Gastrocnemius medialis (tissue), 4 donors: ENCODE measurements around the gene ATF6. TPM values are rescaled to one million over a fixed set of nuclear protein-coding genes. Genes with fewer than 3 reads are reported as not detected.

Experiments used
- ATAC-seq, 2 donors: fragments of 150-250 bp; one replicate each; pipeline ENCODE4 v1.9.1; 2016
- DNase-seq, 2 donors: peaks; one replicate each; pipeline ENCODE4 v3.0.0-alpha.2; 2019
- H3K27ac ChIP-seq, 4 donors: fragments of 200-600 bp; sonication (generic); 1 replicate in 1 of 4; 2 replicates in 3 of 4; pipeline ENCODE4 v1.5.1; 2016 to 2018; ENCODE audit warnings: mild to moderate bottlenecking in 2 of 4, moderate library complexity in 1 of 4
- H3K27me3 ChIP-seq, 3 donors: fragments of 200-600 bp; sonication (generic) in 2 of 3; 1 replicate in 1 of 3; 2 replicates in 2 of 3; pipeline versions ENCODE4 v1.5.1 to v1.6.0; 2016 to 2019; ENCODE audit warnings: mild to moderate bottlenecking in 1 of 3, moderate library complexity in 1 of 3
- H3K36me3 ChIP-seq, 2 donors: fragments of 200-600 bp; sonication (generic) in 1 of 2; one replicate each; pipeline ENCODE4 v1.5.1; 2017 to 2018
- H3K4me1 ChIP-seq, 2 donors: fragments of 200-600 bp; sonication (generic) in 1 of 2; one replicate each; pipeline ENCODE4 v1.5.1; 2016 to 2017; ENCODE audit warnings: mild to moderate bottlenecking in 2 of 2
- H3K4me3 ChIP-seq, 4 donors: fragments of 200-600 bp; sonication (generic) in 3 of 4; 1 replicate in 1 of 4; 2 replicates in 3 of 4; pipeline ENCODE4 v1.5.1; 2016 to 2019; ENCODE audit warnings: mild to moderate bottlenecking in 2 of 4
- H3K9me3 ChIP-seq, 3 donors: fragments of 200-600 bp; sonication (generic) in 2 of 3; 1 replicate in 1 of 3; 2 replicates in 2 of 3; pipeline ENCODE4 v1.5.1; 2016 to 2019
- POLR2A ChIP-seq, 2 donors: fragments of 450-650 bp; IDR thresholded peaks; one replicate each; pipeline ENCODE4 v1.6.1; 2017; ENCODE audit warnings: antibody characterized with exemption in 2 of 2, mild to moderate bottlenecking in 2 of 2, moderate library complexity in 2 of 2
- in situ Hi-C, 4 donors: fragments of 200-750 bp; cut with MboI; loops; one replicate each; pipeline versions ENCODE4 v1.15.0 to v1.8.0; 2017; ENCODE audit warnings: low sequenced_read_pairs in 4 of 4
- intact Hi-C: fragments of 100-400 bp; cut with DNase I; formaldehyde crosslinking; loops from one replicate; pipeline ENCODE4 v1.15.1; 2023; ENCODE audit warnings: low total_unique reads
- total RNA-seq, 4 donors: library from RNA; depleted of rRNA; stranded (reverse); fragments of >200 nt; gene quantifications; one replicate each; pipeline versions ENCODE4 v1.1.0 to v1.2.3, GENCODE V29; 2016
- TF ChIP-seq, protein P1 (sequence below), 5 experiments: fragments of 450-650 bp in 3 of 5; fragments of 200-600 bp in 2 of 5; sonication (generic) in 2 of 5; IDR thresholded peaks in 4 of 5; conservative IDR thresholded peaks in 1 of 5; 1 replicate in 4 of 5; 2 replicates in 1 of 5; pipeline ENCODE4 v1.5.1; 2016 to 2019; ENCODE audit warnings: antibody characterized with exemption in 5 of 5, mild to moderate bottlenecking in 3 of 5, moderate library complexity in 3 of 5

Gene ATF6
- total RNA-seq, 4 donors from 2014 or later: 15.3 to 20.1 (median 18.3) TPM

- no peaks in the 10 kb centered on the region for H3K4me1 ChIP-seq
- DNase-seq (no peak), ATAC-seq (no peak)
- intact Hi-C loops (no loop called here), in situ Hi-C loops (no loop called here)
- H3K36me3 ChIP-seq: no peaks in the 10 kb centered on the region
- no peaks in the 10 kb centered on the region for H3K27me3 ChIP-seq
- TF ChIP-seq POLR2A (IDR thresholded peaks at IDR 0.05): no peak
- H3K9me3 ChIP-seq: no peaks in the 10 kb centered on the region
- H3K4me3 ChIP-seq: no peak overlapping the region
- H3K27ac ChIP-seq: no peak overlapping the region
These were observed 222.3 kb downstream of the ATF6 start for GRCh38 chr1:161988413-161988812.

GRCh38 chr1:161989108-161989507, 223.0 kb downstream of the ATF6 start:
- Histone ChIP-seq H3K4me1 (no peaks in the 10 kb centered on the region), H3K4me3 (no peak overlapping the region), H3K36me3 (no peaks in the 10 kb centered on the region), H3K27ac (no peak overlapping the region), H3K9me3 (no peaks in the 10 kb centered on the region), H3K27me3 (no peaks in the 10 kb centered on the region)
- ATAC-seq: no peak
- intact Hi-C loops (no loop called here), in situ Hi-C loops (no loop called here)
- no peak for TF ChIP-seq POLR2A (IDR thresholded peaks at IDR 0.05)
- TF ChIP-seq, protein P1, sequence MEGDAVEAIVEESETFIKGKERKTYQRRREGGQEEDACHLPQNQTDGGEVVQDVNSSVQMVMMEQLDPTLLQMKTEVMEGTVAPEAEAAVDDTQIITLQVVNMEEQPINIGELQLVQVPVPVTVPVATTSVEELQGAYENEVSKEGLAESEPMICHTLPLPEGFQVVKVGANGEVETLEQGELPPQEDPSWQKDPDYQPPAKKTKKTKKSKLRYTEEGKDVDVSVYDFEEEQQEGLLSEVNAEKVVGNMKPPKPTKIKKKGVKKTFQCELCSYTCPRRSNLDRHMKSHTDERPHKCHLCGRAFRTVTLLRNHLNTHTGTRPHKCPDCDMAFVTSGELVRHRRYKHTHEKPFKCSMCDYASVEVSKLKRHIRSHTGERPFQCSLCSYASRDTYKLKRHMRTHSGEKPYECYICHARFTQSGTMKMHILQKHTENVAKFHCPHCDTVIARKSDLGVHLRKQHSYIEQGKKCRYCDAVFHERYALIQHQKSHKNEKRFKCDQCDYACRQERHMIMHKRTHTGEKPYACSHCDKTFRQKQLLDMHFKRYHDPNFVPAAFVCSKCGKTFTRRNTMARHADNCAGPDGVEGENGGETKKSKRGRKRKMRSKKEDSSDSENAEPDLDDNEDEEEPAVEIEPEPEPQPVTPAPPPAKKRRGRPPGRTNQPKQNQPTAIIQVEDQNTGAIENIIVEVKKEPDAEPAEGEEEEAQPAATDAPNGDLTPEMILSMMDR (IDR thresholded peaks at IDR 0.05 in 4 of 5, conservative IDR thresholded peaks at IDR 0.05 in 1 of 5): no peak
- no peak for DNase-seq

- ATAC-seq (no peak), DNase-seq (no peak)
- Histone ChIP-seq H3K27me3 (no peaks in the 10 kb centered on the region), H3K9me3 (no peaks in the 10 kb centered on the region), H3K4me1 (no peaks in the 10 kb centered on the region), H3K36me3 (no peaks in the 10 kb centered on the region), H3K4me3 (no peak overlapping the region), H3K27ac (no peak overlapping the region)
- TF ChIP-seq, protein P1 (IDR thresholded peaks at IDR 0.05 in 4 of 5, conservative IDR thresholded peaks at IDR 0.05 in 1 of 5): no peak
- intact Hi-C loops: no loop called here
- in situ Hi-C loops: no loop called here
These were observed 223.7 kb downstream of the ATF6 start for GRCh38 chr1:161989786-161990185.

GRCh38 chr1:161993576-161993975, 227.5 kb downstream of the ATF6 start:
- H3K9me3 ChIP-seq: no peaks in the 10 kb centered on the region
- H3K27me3 ChIP-seq: no peaks in the 10 kb centered on the region
- H3K27ac ChIP-seq: no peak overlapping the region
- TF ChIP-seq POLR2A (IDR thresholded peaks at IDR 0.05): no peak
- TF ChIP-seq, protein P1 (IDR thresholded peaks at IDR 0.05 in 4 of 5, conservative IDR thresholded peaks at IDR 0.05 in 1 of 5): no peak
- no peak for DNase-seq
- no peaks in the 10 kb centered on the region for H3K4me1 ChIP-seq
- intact Hi-C loops (no loop called here), in situ Hi-C loops (no loop called here)
- H3K36me3 ChIP-seq: no peaks in the 10 kb centered on the region
- no peak overlapping the region for H3K4me3 ChIP-seq
- ATAC-seq: no peak

GRCh38 chr1:161994175-161994668, 228.1 kb downstream of the ATF6 start:
- in situ Hi-C loops (no loop called here), intact Hi-C loops (no loop called here)
- ATAC-seq (no peak), DNase-seq (no peak)
- no peak for TF ChIP-seq POLR2A (IDR thresholded peaks at IDR 0.05)
- TF ChIP-seq, protein P1 (IDR thresholded peaks at IDR 0.05 in 4 of 5, conservative IDR thresholded peaks at IDR 0.05 in 1 of 5): no peak
- Histone ChIP-seq H3K4me1 (no peaks in the 10 kb centered on the region), H3K9me3 (no peaks in the 10 kb centered on the region), H3K27me3 (no peaks in the 10 kb centered on the region), H3K4me3 (peak overlapping the region in 1 of 4 donors; percentile 13), H3K36me3 (no peaks in the 10 kb centered on the region), H3K27ac (no peak overlapping the region)
